Thoracic aorta (tissue), 2 donors: Measurements from ENCODE around the gene ADAM15. TPM values are rescaled to one million over a fixed set of nuclear protein-coding genes. Genes with fewer than 3 reads are reported as not detected.

Experiments used
- ATAC-seq: fragments of 150-250 bp; one replicate; pipeline ENCODE4 v1.8.0; 2017; ENCODE audit warnings: low read depth; ENCODE audit not compliant: insufficient number of reproducible peaks, low FRiP score
- DNase-seq: peaks from one replicate; pipeline ENCODE4 v3.0.0-alpha.2; 2020; ENCODE audit warnings: low spot score
- H3K27ac ChIP-seq, 2 donors: fragments of 200-600 bp; sonication (generic); 1 replicate in 1 of 2; 2 replicates in 1 of 2; pipeline ENCODE4 v1.5.1; 2016; ENCODE audit warnings: mild to moderate bottlenecking in 2 of 2, moderate library complexity in 2 of 2
- H3K27me3 ChIP-seq: fragments of 200-600 bp; sonication (generic); replicated peaks from 2 replicates; pipeline ENCODE4 v1.6.0; 2016; ENCODE audit warnings: mild to moderate bottlenecking; ENCODE audit not compliant: insufficient read depth
- H3K36me3 ChIP-seq: fragments of 200-600 bp; sonication (generic); one replicate; pipeline ENCODE4 v1.5.1; 2016
- H3K4me1 ChIP-seq, 2 donors: fragments of 200-600 bp; sonication (generic); 1 replicate in 1 of 2; 2 replicates in 1 of 2; pipeline versions ENCODE4 v1.5.1 to v1.6.0; 2016; ENCODE audit warnings: low read depth in 2 of 2, mild to moderate bottlenecking in 1 of 2; ENCODE audit not compliant: control insufficient read depth in 1 of 2
- H3K4me3 ChIP-seq: fragments of 200-600 bp; sonication (generic); 2 replicates; pipeline ENCODE4 v1.5.1; 2016; ENCODE audit warnings: mild to moderate bottlenecking
- H3K9me3 ChIP-seq: fragments of 200-600 bp; sonication (generic); 2 replicates; pipeline ENCODE4 v1.5.1; 2016
- total RNA-seq, 2 donors: library from RNA; depleted of rRNA; stranded (reverse); fragments of >200 nt; gene quantifications; one replicate each; pipeline versions ENCODE4 v1.1.0 to v1.2.3, GENCODE V29; 2016
- TF ChIP-seq, protein P1 (sequence below): fragments of 200-600 bp; sonication (generic); IDR thresholded peaks from one replicate; pipeline ENCODE4 v1.5.1; 2019; ENCODE audit warnings: antibody characterized with exemption

Gene ADAM15
- total RNA-seq, 2 donors from 2014 or later: 119 to 144 TPM

- Histone ChIP-seq H3K27ac (no peak overlapping the region), H3K4me3 (no peak overlapping the region), H3K4me1 (no peaks in the 10 kb centered on the region), H3K9me3 (no peaks in the 10 kb centered on the region), H3K36me3 (no peaks in the 10 kb centered on the region), H3K27me3 (no peaks in the 10 kb centered on the region)
- ATAC-seq: no peak
- TF ChIP-seq, protein P1, sequence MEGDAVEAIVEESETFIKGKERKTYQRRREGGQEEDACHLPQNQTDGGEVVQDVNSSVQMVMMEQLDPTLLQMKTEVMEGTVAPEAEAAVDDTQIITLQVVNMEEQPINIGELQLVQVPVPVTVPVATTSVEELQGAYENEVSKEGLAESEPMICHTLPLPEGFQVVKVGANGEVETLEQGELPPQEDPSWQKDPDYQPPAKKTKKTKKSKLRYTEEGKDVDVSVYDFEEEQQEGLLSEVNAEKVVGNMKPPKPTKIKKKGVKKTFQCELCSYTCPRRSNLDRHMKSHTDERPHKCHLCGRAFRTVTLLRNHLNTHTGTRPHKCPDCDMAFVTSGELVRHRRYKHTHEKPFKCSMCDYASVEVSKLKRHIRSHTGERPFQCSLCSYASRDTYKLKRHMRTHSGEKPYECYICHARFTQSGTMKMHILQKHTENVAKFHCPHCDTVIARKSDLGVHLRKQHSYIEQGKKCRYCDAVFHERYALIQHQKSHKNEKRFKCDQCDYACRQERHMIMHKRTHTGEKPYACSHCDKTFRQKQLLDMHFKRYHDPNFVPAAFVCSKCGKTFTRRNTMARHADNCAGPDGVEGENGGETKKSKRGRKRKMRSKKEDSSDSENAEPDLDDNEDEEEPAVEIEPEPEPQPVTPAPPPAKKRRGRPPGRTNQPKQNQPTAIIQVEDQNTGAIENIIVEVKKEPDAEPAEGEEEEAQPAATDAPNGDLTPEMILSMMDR: no peak
- no peak for DNase-seq
Measured at GRCh38 chr1:155103325-155103724, 52.2 kb downstream of the ADAM15 start.

- DNase-seq: no peak
- Histone ChIP-seq H3K4me1 (no peaks in the 10 kb centered on the region), H3K27me3 (no peaks in the 10 kb centered on the region), H3K9me3 (no peaks in the 10 kb centered on the region), H3K4me3 (no peak overlapping the region), H3K27ac (no peak overlapping the region), H3K36me3 (no peaks in the 10 kb centered on the region)
- TF ChIP-seq, protein P1: no peak
- no peak for ATAC-seq
Measured at GRCh38 chr1:155104605-155105534, 53.8 kb downstream of the ADAM15 start.

- H3K27me3 ChIP-seq: no peaks in the 10 kb centered on the region
- TF ChIP-seq, protein P1: no peak
Measured at GRCh38 chr1:155105604-155106011, 54.5 kb downstream of the ADAM15 start.

GRCh38 chr1:155106862-155107261, 55.7 kb downstream of the ADAM15 start:
- ATAC-seq: no peak
- H3K27ac ChIP-seq: no peak overlapping the region
- no peak for DNase-seq
- TF ChIP-seq, protein P1: no peak
- H3K4me3 ChIP-seq: no peak overlapping the region
- no peaks in the 10 kb centered on the region for H3K4me1 ChIP-seq
- no peaks in the 10 kb centered on the region for H3K9me3 ChIP-seq
- no peaks in the 10 kb centered on the region for H3K36me3 ChIP-seq
- H3K27me3 ChIP-seq: no peaks in the 10 kb centered on the region

More at GRCh38 chr1:155105604-155106011, 54.5 kb downstream of the ADAM15 start:
- no peaks in the 10 kb centered on the region for H3K4me1 ChIP-seq
- H3K4me3 ChIP-seq: no peak overlapping the region
- no peaks in the 10 kb centered on the region for H3K36me3 ChIP-seq
- H3K9me3 ChIP-seq: no peaks in the 10 kb centered on the region
- ATAC-seq (no peak), DNase-seq (no peak)
- H3K27ac ChIP-seq: no peak overlapping the region

- DNase-seq (no peak), ATAC-seq (no peak)
- Histone ChIP-seq H3K4me1 (no peaks in the 10 kb centered on the region), H3K27me3 (no peaks in the 10 kb centered on the region), H3K36me3 (no peaks in the 10 kb centered on the region), H3K27ac (no peak overlapping the region), H3K9me3 (no peaks in the 10 kb centered on the region), H3K4me3 (no peak overlapping the region)
- TF ChIP-seq, protein P1: no peak
Measured at GRCh38 chr1:155107309-155108264, 56.5 kb downstream of the ADAM15 start.
